22Rv1 (cell line): ENCODE results near the gene IFNA6.
A peak's percentile ranks its signal among the peaks of the same experiment; 100 is the strongest.

Experiments used
- H3K27ac ChIP-seq: fragments of 450-650 bp; 2 replicates; pipeline ENCODE4 v1.5.1; 2017
- CTCF ChIP-seq: fragments of 450-650 bp; IDR thresholded peaks from 2 replicates; pipeline ENCODE4 v1.5.1; 2017; ENCODE audit warnings: mild to moderate bottlenecking
- ZFX ChIP-seq: fragments of 450-650 bp; IDR thresholded peaks from 2 replicates; pipeline ENCODE4 v1.6.1; 2017; ENCODE audit warnings: antibody characterized with exemption, borderline replicate concordance

The IFNA6 gene

GRCh38 chr9:21340735-21341134 lies 10.0 kb downstream of the IFNA6 start:
- no peak overlapping the region for H3K27ac ChIP-seq
- TF ChIP-seq CTCF (no peak), ZFX (no peak)

- no peak overlapping the region for H3K27ac ChIP-seq
- no peak for TF ChIP-seq CTCF
- TF ChIP-seq ZFX: no peak
Measured at GRCh38 chr9:21336457-21336856, 14.2 kb downstream of the IFNA6 start.

- no peak for TF ChIP-seq CTCF
- TF ChIP-seq ZFX: peak; percentile 90; the same call in 1 of the 2 replicates
- peak within 1 kb of the TSS; percentile 79 for H3K27ac ChIP-seq
Measured at GRCh38 chr9:21334701-21335632, 15.7 kb downstream of the IFNA6 start, which contains the start of gene KLHL9. KLHL9 (minus strand) TSS chr9:21335404; CDS start chr9:21334859, 545 bp downstream.

- TF ChIP-seq CTCF (no peak), ZFX (no peak)
- H3K27ac ChIP-seq: no peak overlapping the region
Measured at GRCh38 chr9:21333226-21333625, 17.5 kb downstream of the IFNA6 start.

- H3K27ac ChIP-seq: no peak overlapping the region
- no peak for TF ChIP-seq CTCF
- no peak for TF ChIP-seq ZFX
Measured at GRCh38 chr9:21331676-21332402, 18.8 kb downstream of the IFNA6 start.

GRCh38 chr9:21326526-21327139 lies 24.1 kb downstream of the IFNA6 start:
- TF ChIP-seq CTCF (peak; percentile 89), ZFX (no peak)
- H3K27ac ChIP-seq: no peak overlapping the region
